Measurements from ENCODE around the gene SKA3.
"Not testable (repeated sequence)": the region's sequence is repeated elsewhere in the genome, so short reads cannot be mapped to it uniquely, and the experiment has no call there.

The SKA3 gene

GRCh38 chr13:21176215-21176981 is at the start of gene SKA3, which contains the start of gene MRPL57:
SKA3 (minus strand) TSS chr13:21176552; CDS start chr13:21176477, 75 bp downstream.
MRPL57 (plus strand) TSS chr13:21176658; CDS start chr13:21176917, 259 bp downstream.
- peak; percentile 94 for DNase-seq (ENCODE audit: low spot score)

- DNase-seq (ENCODE audit: low spot score), result no peak
Observed at GRCh38 chr13:21225082-21225481, 48.7 kb upstream of the SKA3 start.

GRCh38 chr13:21221268-21221667 is 44.9 kb upstream of the SKA3 start:
- no peak for DNase-seq (ENCODE audit: low spot score)

GRCh38 chr13:21219716-21220115 is 43.4 kb upstream of the SKA3 start:
- DNase-seq (ENCODE audit: low spot score), result not testable (repeated sequence)

GRCh38 chr13:21219036-21219381 is 42.7 kb upstream of the SKA3 start:
- no peak for DNase-seq (ENCODE audit: low spot score)

GRCh38 chr13:21218351-21219035 is 42.1 kb upstream of the SKA3 start:
- DNase-seq (ENCODE audit: low spot score), result no peak

GRCh38 chr13:21216332-21216731 is 40.0 kb upstream of the SKA3 start:
- DNase-seq (ENCODE audit: low spot score), result no peak

- not testable (repeated sequence) for DNase-seq (ENCODE audit: low spot score)
Observed at GRCh38 chr13:21215419-21215818, 39.1 kb upstream of the SKA3 start.

GRCh38 chr13:21212138-21212775 is 35.9 kb upstream of the SKA3 start:
- no peak for DNase-seq (ENCODE audit: low spot score)

- no peak for DNase-seq (ENCODE audit: low spot score)
Observed at GRCh38 chr13:21208652-21209154, 32.4 kb upstream of the SKA3 start.

- DNase-seq (ENCODE audit: low spot score), result no peak
Observed at GRCh38 chr13:21202767-21203531, 26.6 kb upstream of the SKA3 start.

- not testable (repeated sequence) for DNase-seq (ENCODE audit: low spot score)
Observed at GRCh38 chr13:21201456-21202190, 25.3 kb upstream of the SKA3 start.

GRCh38 chr13:21198391-21198790 is 22.0 kb upstream of the SKA3 start:
- not testable (repeated sequence) for DNase-seq (ENCODE audit: low spot score)

- DNase-seq (ENCODE audit: low spot score), result not testable (repeated sequence)
Observed at GRCh38 chr13:21197606-21198225, 21.4 kb upstream of the SKA3 start.

- DNase-seq (ENCODE audit: low spot score), result not testable (repeated sequence)
Observed at GRCh38 chr13:21194756-21195155, 18.4 kb upstream of the SKA3 start.

GRCh38 chr13:21186410-21186809 is 10.1 kb upstream of the SKA3 start:
- not testable (repeated sequence) for DNase-seq (ENCODE audit: low spot score)

GRCh38 chr13:21181671-21182070 is 5.3 kb upstream of the SKA3 start:
- no peak for DNase-seq (ENCODE audit: low spot score)

- no peak for DNase-seq (ENCODE audit: low spot score)
Observed at GRCh38 chr13:21176982-21177284, 581 bp upstream of the SKA3 start.

GRCh38 chr13:21175656-21176214 is 617 bp downstream of the SKA3 start:
- DNase-seq (ENCODE audit: low spot score), result no peak

- not testable (repeated sequence) for DNase-seq (ENCODE audit: low spot score)
Observed at GRCh38 chr13:21173767-21174166, 2.6 kb downstream of the SKA3 start.

- DNase-seq (ENCODE audit: low spot score), result no peak
Observed at GRCh38 chr13:21171420-21171819, 4.9 kb downstream of the SKA3 start.
